Activated naive CD8-positive, alpha-beta T cell treated with anti-CD3 and anti-CD28 coated beads, Interleukin-2, amount 10 ng/mL, durations not matched to agents 7 days and 5 days (primary cell): ENCODE data around the gene CDKL5. TPM values are rescaled to one million over a fixed set of nuclear protein-coding genes. Genes with fewer than 3 reads are reported as not detected.

Source experiments
- ATAC-seq: fragments of 150-1000 bp; cut with Tn5 transposase; one replicate; pipeline ENCODE4 v1.10.0; 2021; ENCODE audit warnings: low read depth, moderate library complexity
- POLR2A ChIA-PET: fragments of 350-600 bp; sonication (Branson Sonifier 250); formaldehyde crosslinking; loops from one replicate; lab custom pipeline; 2021; ENCODE audit warnings: antibody characterized with exemption; lab: Charles Lee
- DNase-seq: peaks from one replicate; pipeline ENCODE4 v3.0.0; 2021
- H3K27ac Mint-ChIP-seq: one replicate; pipeline ENCODE4 v1.8.0; 2022; ENCODE audit warnings: mild to moderate bottlenecking, mixed read lengths
- H3K27me3 Mint-ChIP-seq: one replicate; pipeline ENCODE4 v1.8.0; 2022; ENCODE audit warnings: mild to moderate bottlenecking, moderate library complexity, mixed read lengths
- H3K36me3 Mint-ChIP-seq: one replicate; pipeline ENCODE4 v1.8.0; 2021; ENCODE audit warnings: mild to moderate bottlenecking, mixed read lengths
- H3K4me1 Mint-ChIP-seq: one replicate; pipeline ENCODE4 v1.8.0; 2021; ENCODE audit warnings: mixed read lengths
- H3K4me3 Mint-ChIP-seq: one replicate; pipeline ENCODE4 v1.8.0; 2022; ENCODE audit warnings: mild to moderate bottlenecking, moderate library complexity, mixed read lengths
- H3K9me3 Mint-ChIP-seq: one replicate; pipeline ENCODE4 v1.8.0; 2021; ENCODE audit warnings: mixed read lengths
- total RNA-seq, 2 experiments: library from RNA; stranded (reverse); gene quantifications; one replicate each; pipeline ENCODE4 v1.2.3, GENCODE V29; 2021

Gene CDKL5
- total RNA-seq, 2 experiments from 2014 or later, result 2.2 TPM

GRCh38 chrX:18650662-18651061 is 225.3 kb downstream of the CDKL5 start:
- POLR2A ChIA-PET, result no interaction called here
- H3K27me3 Mint-ChIP-seq, result no peaks in the 10 kb centered on the region
- no peak for ATAC-seq
- no peak overlapping the region for H3K4me3 Mint-ChIP-seq
- no peak overlapping the region for H3K27ac Mint-ChIP-seq
- no peak for DNase-seq
- no peaks in the 10 kb centered on the region for H3K9me3 Mint-ChIP-seq
- no peaks in the 10 kb centered on the region for H3K36me3 Mint-ChIP-seq
- H3K4me1 Mint-ChIP-seq, result no peaks in the 10 kb centered on the region

- H3K4me1 Mint-ChIP-seq, result no peaks in the 10 kb centered on the region
- no peaks in the 10 kb centered on the region for H3K27me3 Mint-ChIP-seq
- H3K27ac Mint-ChIP-seq, result no peak overlapping the region
- DNase-seq (no peak), ATAC-seq (no peak)
- no peaks in the 10 kb centered on the region for H3K9me3 Mint-ChIP-seq
- no peaks in the 10 kb centered on the region for H3K36me3 Mint-ChIP-seq
- POLR2A ChIA-PET, result no interaction called here
- no peak overlapping the region for H3K4me3 Mint-ChIP-seq
Measured at GRCh38 chrX:18652636-18653035, 227.2 kb downstream of the CDKL5 start.

GRCh38 chrX:18654875-18655836 is 229.7 kb downstream of the CDKL5 start:
- DNase-seq, result no peak
- H3K27ac Mint-ChIP-seq, result no peak overlapping the region
- POLR2A ChIA-PET, result no interaction called here
- no peaks in the 10 kb centered on the region for H3K27me3 Mint-ChIP-seq
- H3K4me1 Mint-ChIP-seq, result no peaks in the 10 kb centered on the region
- no peaks in the 10 kb centered on the region for H3K36me3 Mint-ChIP-seq
- H3K4me3 Mint-ChIP-seq, result no peak overlapping the region
- H3K9me3 Mint-ChIP-seq, result no peaks in the 10 kb centered on the region
- no peak for ATAC-seq

GRCh38 chrX:18661273-18661672 is 235.9 kb downstream of the CDKL5 start:
- Mint-ChIP-seq H3K9me3 (no peaks in the 10 kb centered on the region), H3K4me3 (no peak overlapping the region), H3K36me3 (no peaks in the 10 kb centered on the region), H3K27me3 (no peaks in the 10 kb centered on the region), H3K27ac (no peak overlapping the region), H3K4me1 (no peaks in the 10 kb centered on the region)
- POLR2A ChIA-PET, result no interaction called here
- no peak for DNase-seq
- no peak for ATAC-seq

- DNase-seq (no peak), ATAC-seq (no peak)
- H3K27me3 Mint-ChIP-seq, result no peaks in the 10 kb centered on the region
- POLR2A ChIA-PET, result no interaction called here
- H3K4me1 Mint-ChIP-seq, result peaks cover 4% of the 10 kb centered on the region
- H3K36me3 Mint-ChIP-seq, result no peaks in the 10 kb centered on the region
- no peaks in the 10 kb centered on the region for H3K9me3 Mint-ChIP-seq
- no peak overlapping the region for H3K4me3 Mint-ChIP-seq
- H3K27ac Mint-ChIP-seq, result no peak overlapping the region
Measured at GRCh38 chrX:18664947-18665346, 239.5 kb downstream of the CDKL5 start.

DNA sequence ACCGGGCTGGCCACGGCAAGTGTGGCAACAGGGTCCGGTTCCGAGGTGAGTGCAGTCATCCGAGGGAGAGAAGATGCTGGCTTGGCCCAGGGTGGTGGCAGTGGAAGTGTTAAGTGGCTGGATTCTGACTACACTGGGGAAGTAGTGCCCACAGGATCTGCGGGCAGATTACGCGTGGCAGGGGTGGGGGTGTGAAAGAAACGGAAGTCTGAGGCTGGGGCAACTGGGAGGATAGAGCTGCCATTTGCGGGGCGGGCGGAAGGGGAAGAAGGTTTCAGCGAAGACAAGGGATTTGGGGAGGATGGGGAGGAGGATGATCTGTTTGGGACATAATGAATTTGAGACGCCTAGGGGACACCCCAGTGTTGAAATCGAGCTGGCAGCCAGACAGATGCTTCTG is 241.2 kb downstream of the CDKL5 start:
- Mint-ChIP-seq H3K27ac (no peak overlapping the region), H3K9me3 (no peaks in the 10 kb centered on the region), H3K27me3 (peaks cover 3% of the 10 kb centered on the region), H3K36me3 (no peaks in the 10 kb centered on the region), H3K4me1 (peaks cover 4% of the 10 kb centered on the region), H3K4me3 (no peak overlapping the region)
- POLR2A ChIA-PET, result no interaction called here
- no peak for DNase-seq
- ATAC-seq, result no peak

- H3K27ac Mint-ChIP-seq, result no peak overlapping the region
- DNase-seq (no peak), ATAC-seq (no peak)
- peak overlapping the region; percentile 50 for H3K4me3 Mint-ChIP-seq
- POLR2A ChIA-PET, result no interaction called here
- H3K36me3 Mint-ChIP-seq, result no peaks in the 10 kb centered on the region
- peaks cover 5% of the 10 kb centered on the region for H3K27me3 Mint-ChIP-seq
- H3K4me1 Mint-ChIP-seq, result peaks cover 4% of the 10 kb centered on the region
- no peaks in the 10 kb centered on the region for H3K9me3 Mint-ChIP-seq
Measured at GRCh38 chrX:18668071-18668835, 242.8 kb downstream of the CDKL5 start.

DNA sequence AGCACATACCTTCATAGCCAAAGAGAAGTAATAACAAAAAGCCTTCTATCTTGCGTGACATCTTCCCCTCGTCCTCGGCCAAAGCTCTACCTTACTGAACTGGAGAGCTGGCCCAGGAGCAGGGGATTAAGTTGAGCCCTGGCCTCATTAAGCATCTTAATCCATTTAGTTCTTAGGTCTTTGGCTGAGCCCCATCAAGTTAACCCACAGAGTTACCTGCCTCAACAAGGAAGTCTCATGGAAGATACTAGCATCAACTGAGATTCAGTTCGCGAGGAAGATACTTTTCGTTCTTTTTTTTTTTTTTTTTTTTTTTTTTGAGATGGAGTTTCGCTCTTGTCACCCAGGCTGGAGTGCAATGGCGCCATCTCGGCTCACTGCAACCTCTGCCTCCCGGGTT is 246.6 kb downstream of the CDKL5 start, which contains the start of gene RS1:
RS1 (minus strand) TSS at position 101 of the 400 bp plus-strand sequence; CDS start at position 61, 40 bp downstream.
- Mint-ChIP-seq H3K9me3 (no peaks in the 10 kb centered on the region), H3K4me1 (peaks cover 6% of the 10 kb centered on the region), H3K36me3 (no peaks in the 10 kb centered on the region), H3K27ac (no peak within 1 kb of the TSS), H3K4me3 (no peak within 1 kb of the TSS), H3K27me3 (peaks cover 5% of the 10 kb centered on the region)
- DNase-seq (no peak), ATAC-seq (no peak)
- POLR2A ChIA-PET, result no interaction called here

GRCh38 chrX:18674417-18674787 is 249.0 kb downstream of the CDKL5 start:
- Mint-ChIP-seq H3K27ac (peak overlapping the region; percentile 74), H3K4me1 (peaks cover 2% of the 10 kb centered on the region), H3K9me3 (no peaks in the 10 kb centered on the region), H3K36me3 (no peaks in the 10 kb centered on the region), H3K4me3 (peak overlapping the region; percentile 77), H3K27me3 (peaks cover 5% of the 10 kb centered on the region)
- DNase-seq (peak; percentile 45), ATAC-seq (peak; percentile 34)
- POLR2A ChIA-PET, result no interaction called here

GRCh38 chrX:18674788-18675735 is 249.7 kb downstream of the CDKL5 start:
- H3K4me3 Mint-ChIP-seq, result peak overlapping the region; percentile 77
- H3K36me3 Mint-ChIP-seq, result no peaks in the 10 kb centered on the region
- ATAC-seq (peak; percentile 81), DNase-seq (peak; percentile 82)
- POLR2A ChIA-PET, result no interaction called here
- peaks cover 2% of the 10 kb centered on the region for H3K4me1 Mint-ChIP-seq
- peaks cover 5% of the 10 kb centered on the region for H3K27me3 Mint-ChIP-seq
- no peaks in the 10 kb centered on the region for H3K9me3 Mint-ChIP-seq
- peak overlapping the region; percentile 74 for H3K27ac Mint-ChIP-seq

DNA sequence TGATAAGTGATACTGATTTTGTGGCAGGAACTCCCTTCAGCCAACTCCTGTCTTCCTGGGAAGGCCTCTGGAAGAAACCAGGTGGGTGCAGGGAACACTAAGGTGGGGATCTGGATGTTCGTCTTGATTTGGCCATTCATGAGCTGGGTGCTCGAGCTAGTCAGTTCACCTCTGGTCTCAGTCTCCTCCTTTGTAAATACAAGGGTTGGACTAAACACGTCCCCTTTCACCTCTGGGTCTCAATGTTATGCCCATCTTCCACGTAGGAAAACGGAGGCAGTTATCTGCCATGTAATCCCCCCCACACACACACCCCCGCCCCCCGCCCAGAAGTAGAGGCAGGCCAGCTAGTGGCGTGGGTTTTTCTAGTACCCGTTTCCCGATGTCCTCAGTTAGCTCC is 250.6 kb downstream of the CDKL5 start:
- DNase-seq (no peak), ATAC-seq (no peak)
- POLR2A ChIA-PET, result no interaction called here
- Mint-ChIP-seq H3K27me3 (peaks cover 3% of the 10 kb centered on the region), H3K9me3 (no peaks in the 10 kb centered on the region), H3K4me1 (peaks cover 2% of the 10 kb centered on the region), H3K36me3 (no peaks in the 10 kb centered on the region), H3K4me3 (no peak overlapping the region), H3K27ac (no peak overlapping the region)

DNA sequence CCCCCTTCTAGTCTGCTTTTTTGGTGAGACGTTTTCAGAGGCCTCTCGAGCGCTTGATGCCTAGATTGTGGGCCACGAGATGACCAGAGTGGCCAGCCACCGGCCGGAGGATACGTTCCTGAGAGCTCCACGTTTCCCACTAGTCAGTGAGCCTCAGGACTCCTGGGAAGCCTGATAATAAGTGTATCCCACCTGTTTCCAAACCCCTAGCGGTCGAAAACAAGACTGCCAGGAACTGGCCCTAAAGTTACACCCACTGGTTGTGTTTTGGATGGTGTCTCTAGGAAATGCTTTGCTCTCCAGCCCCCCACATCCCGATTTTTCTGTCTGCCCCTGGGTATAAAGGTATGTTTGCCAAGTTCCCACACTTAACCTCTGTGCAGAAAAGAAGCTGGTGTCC is 251.1 kb downstream of the CDKL5 start:
- no peak overlapping the region for H3K27ac Mint-ChIP-seq
- H3K36me3 Mint-ChIP-seq, result no peaks in the 10 kb centered on the region
- no peak overlapping the region for H3K4me3 Mint-ChIP-seq
- ATAC-seq (no peak), DNase-seq (no peak)
- peaks cover 3% of the 10 kb centered on the region for H3K27me3 Mint-ChIP-seq
- H3K9me3 Mint-ChIP-seq, result no peaks in the 10 kb centered on the region
- POLR2A ChIA-PET, result no interaction called here
- peaks cover 2% of the 10 kb centered on the region for H3K4me1 Mint-ChIP-seq
